ENCODE results near the gene RGL2. TPM values are rescaled to one million over a fixed set of nuclear protein-coding genes. Genes with fewer than 3 reads are reported as not detected.

Gene RGL2
- total and polyA plus RNA-seq, 4 donors = 72.2 to 93.7 (median 75.0) TPM

GRCh38 chr6:33336495-33336894, 37.8 kb upstream of the RGL2 start:
- Histone ChIP-seq H3K27me3 (ENCODE audit: control insufficient read depth in 3 of 3, insufficient read depth in 3 of 3, low read length in 2 of 3) (no peaks in the 10 kb centered on the region), H3K27ac (ENCODE audit: low read depth in 1 of 2, low read length in 1 of 2) (no peak overlapping the region), H3K4me1 (ENCODE audit: control insufficient read depth in 5 of 5, insufficient read depth in 5 of 5, low read length in 5 of 5) (no peaks in the 10 kb centered on the region), H3K9me3 (ENCODE audit: control insufficient read depth in 4 of 4, insufficient read depth in 3 of 4, low read length in 3 of 4) (no peaks in the 10 kb centered on the region), H3K36me3 (ENCODE audit: control insufficient read depth in 4 of 4, insufficient read depth in 4 of 4, low read length in 4 of 4) (no peaks in the 10 kb centered on the region), H3K9ac (ENCODE audit: insufficient read depth in 1 of 2, low read length in 2 of 2) (no peak overlapping the region), H3K4me3 (no peak overlapping the region)
- WGBS, 2 donors = 86 to 98% methylated on average over 3 of the region's 3 CpGs
- ATAC-seq (ENCODE audit: insufficient read depth, low FRiP score) = no peak
- no peak for DNase-seq
- TF ChIP-seq CTCF (IDR thresholded peaks at IDR 0.05; ENCODE audit: control extremely low read depth, extremely low read depth) = no peak

- no peak overlapping the region for H3K27ac ChIP-seq (ENCODE audit: low read depth in 1 of 2, low read length in 1 of 2)
- ATAC-seq (ENCODE audit: insufficient read depth, low FRiP score) = no peak
- WGBS, 2 donors = 85 to 93% methylated on average over 4 of the region's 4 CpGs
- H3K36me3 ChIP-seq (ENCODE audit: control insufficient read depth in 4 of 4, insufficient read depth in 4 of 4, low read length in 4 of 4) = no peaks in the 10 kb centered on the region
- no peaks in the 10 kb centered on the region for H3K4me1 ChIP-seq (ENCODE audit: control insufficient read depth in 5 of 5, insufficient read depth in 5 of 5, low read length in 5 of 5)
- H3K27me3 ChIP-seq (ENCODE audit: control insufficient read depth in 3 of 3, insufficient read depth in 3 of 3, low read length in 2 of 3) = no peaks in the 10 kb centered on the region
- H3K4me3 ChIP-seq = no peak overlapping the region
- no peaks in the 10 kb centered on the region for H3K9me3 ChIP-seq (ENCODE audit: control insufficient read depth in 4 of 4, insufficient read depth in 3 of 4, low read length in 3 of 4)
- DNase-seq = no peak
- no peak for TF ChIP-seq CTCF (IDR thresholded peaks at IDR 0.05; ENCODE audit: control extremely low read depth, extremely low read depth)
- no peak overlapping the region for H3K9ac ChIP-seq (ENCODE audit: insufficient read depth in 1 of 2, low read length in 2 of 2)
These were observed 37.2 kb upstream of the RGL2 start for GRCh38 chr6:33335916-33336315.

GRCh38 chr6:33333666-33334065, 34.9 kb upstream of the RGL2 start:
- no peaks in the 10 kb centered on the region for H3K27me3 ChIP-seq (ENCODE audit: control insufficient read depth in 3 of 3, insufficient read depth in 3 of 3, low read length in 2 of 3)
- H3K9ac ChIP-seq (ENCODE audit: insufficient read depth in 1 of 2, low read length in 2 of 2) = no peak overlapping the region
- TF ChIP-seq CTCF (IDR thresholded peaks at IDR 0.05; ENCODE audit: control extremely low read depth, extremely low read depth) = no peak
- H3K36me3 ChIP-seq (ENCODE audit: control insufficient read depth in 4 of 4, insufficient read depth in 4 of 4, low read length in 4 of 4) = no peaks in the 10 kb centered on the region
- H3K4me3 ChIP-seq = no peak overlapping the region
- no peak overlapping the region for H3K27ac ChIP-seq (ENCODE audit: low read depth in 1 of 2, low read length in 1 of 2)
- H3K9me3 ChIP-seq (ENCODE audit: control insufficient read depth in 4 of 4, insufficient read depth in 3 of 4, low read length in 3 of 4) = no peaks in the 10 kb centered on the region
- 82 to 89% methylated on average over 4 of the region's 4 CpGs for WGBS, 2 donors
- no peaks in the 10 kb centered on the region for H3K4me1 ChIP-seq (ENCODE audit: control insufficient read depth in 5 of 5, insufficient read depth in 5 of 5, low read length in 5 of 5)
- DNase-seq (no peak), ATAC-seq (ENCODE audit: insufficient read depth, low FRiP score) (no peak)

GRCh38 chr6:33330736-33331135, 32.0 kb upstream of the RGL2 start:
- Histone ChIP-seq H3K9ac (ENCODE audit: insufficient read depth in 1 of 2, low read length in 2 of 2) (no peak overlapping the region), H3K4me1 (ENCODE audit: control insufficient read depth in 5 of 5, insufficient read depth in 5 of 5, low read length in 5 of 5) (no peaks in the 10 kb centered on the region), H3K36me3 (ENCODE audit: control insufficient read depth in 4 of 4, insufficient read depth in 4 of 4, low read length in 4 of 4) (no peaks in the 10 kb centered on the region), H3K27me3 (ENCODE audit: control insufficient read depth in 3 of 3, insufficient read depth in 3 of 3, low read length in 2 of 3) (no peaks in the 10 kb centered on the region), H3K9me3 (ENCODE audit: control insufficient read depth in 4 of 4, insufficient read depth in 3 of 4, low read length in 3 of 4) (no peaks in the 10 kb centered on the region), H3K4me3 (no peak overlapping the region), H3K27ac (ENCODE audit: low read depth in 1 of 2, low read length in 1 of 2) (no peak overlapping the region)
- 59 to 80% methylated on average over 10 of the region's 10 CpGs for WGBS, 2 donors
- ATAC-seq (ENCODE audit: insufficient read depth, low FRiP score) (no peak), DNase-seq (no peak)
- no peak for TF ChIP-seq CTCF (IDR thresholded peaks at IDR 0.05; ENCODE audit: control extremely low read depth, extremely low read depth)
